ENCODE results near the gene BBS7. TPM values are rescaled to one million over a fixed set of nuclear protein-coding genes. Genes with fewer than 3 reads are reported as not detected.

The BBS7 gene
- total and polyA plus RNA-seq, 2 donors (not counting 1 experiment from before 2014, with no cell fraction given), result 22.5 to 22.7 TPM

GRCh38 chr4:121842862-121843261 lies 27.4 kb downstream of the BBS7 start:
- H2AFZ ChIP-seq (ENCODE audit: low read length), result no peak overlapping the region

GRCh38 chr4:121838136-121838535 lies 32.1 kb downstream of the BBS7 start:
- H3K27me3 ChIP-seq (ENCODE audit: control insufficient read depth, insufficient read depth, low read length), result no peaks in the 10 kb centered on the region
- no peak overlapping the region for H3K9ac ChIP-seq (ENCODE audit: insufficient read depth, low read length)
- H3K36me3 ChIP-seq (ENCODE audit: control insufficient read depth, insufficient read depth, low read length), result no peaks in the 10 kb centered on the region

More at GRCh38 chr4:121842862-121843261, 27.4 kb downstream of the BBS7 start:
- Histone ChIP-seq H3K27ac (ENCODE audit: insufficient read depth, low read length) (no peak overlapping the region), H3K4me2 (ENCODE audit: extremely low read depth, insufficient read depth, low read length) (no peak overlapping the region), H3K4me3 (replicated peaks in 1 of 4; ENCODE audit: control extremely low read depth in 1 of 4, insufficient read depth in 1 of 4, low read depth in 3 of 4, low read length in 4 of 4) (no peak overlapping the region), H3K9me3 (ENCODE audit: control insufficient read depth, insufficient read depth, low read depth, low read length) (no peaks in the 10 kb centered on the region), H4K20me1 (ENCODE audit: control insufficient read depth, extremely low read depth, insufficient read depth, low read length) (no peaks in the 10 kb centered on the region), H3K27me3 (ENCODE audit: control insufficient read depth, insufficient read depth, low read length) (no peaks in the 10 kb centered on the region), H3K9ac (ENCODE audit: insufficient read depth, low read length) (no peak overlapping the region), H3K4me1 (ENCODE audit: control insufficient read depth, extremely low read depth, insufficient read depth, low read length) (no peaks in the 10 kb centered on the region), H3K36me3 (ENCODE audit: control insufficient read depth, insufficient read depth, low read length) (peaks cover 4% of the 10 kb centered on the region), H3K79me2 (ENCODE audit: control insufficient read depth, insufficient read depth, low read length) (no peaks in the 10 kb centered on the region)
- no peak for TF ChIP-seq EZH2 (IDR thresholded peaks at IDR 0.05; ENCODE audit: low read length, missing control alignments)
- TF ChIP-seq, protein P1, sequence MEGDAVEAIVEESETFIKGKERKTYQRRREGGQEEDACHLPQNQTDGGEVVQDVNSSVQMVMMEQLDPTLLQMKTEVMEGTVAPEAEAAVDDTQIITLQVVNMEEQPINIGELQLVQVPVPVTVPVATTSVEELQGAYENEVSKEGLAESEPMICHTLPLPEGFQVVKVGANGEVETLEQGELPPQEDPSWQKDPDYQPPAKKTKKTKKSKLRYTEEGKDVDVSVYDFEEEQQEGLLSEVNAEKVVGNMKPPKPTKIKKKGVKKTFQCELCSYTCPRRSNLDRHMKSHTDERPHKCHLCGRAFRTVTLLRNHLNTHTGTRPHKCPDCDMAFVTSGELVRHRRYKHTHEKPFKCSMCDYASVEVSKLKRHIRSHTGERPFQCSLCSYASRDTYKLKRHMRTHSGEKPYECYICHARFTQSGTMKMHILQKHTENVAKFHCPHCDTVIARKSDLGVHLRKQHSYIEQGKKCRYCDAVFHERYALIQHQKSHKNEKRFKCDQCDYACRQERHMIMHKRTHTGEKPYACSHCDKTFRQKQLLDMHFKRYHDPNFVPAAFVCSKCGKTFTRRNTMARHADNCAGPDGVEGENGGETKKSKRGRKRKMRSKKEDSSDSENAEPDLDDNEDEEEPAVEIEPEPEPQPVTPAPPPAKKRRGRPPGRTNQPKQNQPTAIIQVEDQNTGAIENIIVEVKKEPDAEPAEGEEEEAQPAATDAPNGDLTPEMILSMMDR (conservative IDR thresholded peaks at IDR 0.05 in 1 of 2, IDR thresholded peaks at IDR 0.05 in 1 of 2; ENCODE audit: low read depth in 1 of 2, low read length in 2 of 2), result no peak
- no peak for DNase-seq (ENCODE audit: low read depth in 2 of 2)

GRCh38 chr4:121829511-121829910 lies 40.8 kb downstream of the BBS7 start:
- no peak overlapping the region for H2AFZ ChIP-seq (ENCODE audit: low read length)
- H3K4me1 ChIP-seq (ENCODE audit: control insufficient read depth, extremely low read depth, insufficient read depth, low read length), result no peaks in the 10 kb centered on the region
- TF ChIP-seq EZH2 (IDR thresholded peaks at IDR 0.05; ENCODE audit: low read length, missing control alignments), result no peak
- TF ChIP-seq, protein P1 (conservative IDR thresholded peaks at IDR 0.05 in 1 of 2, IDR thresholded peaks at IDR 0.05 in 1 of 2; ENCODE audit: low read depth in 1 of 2, low read length in 2 of 2), result no peak
- no peaks in the 10 kb centered on the region for H3K79me2 ChIP-seq (ENCODE audit: control insufficient read depth, insufficient read depth, low read length)
- H3K4me2 ChIP-seq (ENCODE audit: extremely low read depth, insufficient read depth, low read length), result no peak overlapping the region
- no peak overlapping the region for H3K4me3 ChIP-seq (replicated peaks in 1 of 4; ENCODE audit: control extremely low read depth in 1 of 4, insufficient read depth in 1 of 4, low read depth in 3 of 4, low read length in 4 of 4)
- no peak overlapping the region for H3K27ac ChIP-seq (ENCODE audit: insufficient read depth, low read length)
- no peak for DNase-seq (ENCODE audit: low read depth in 2 of 2)
- no peak overlapping the region for H3K9ac ChIP-seq (ENCODE audit: insufficient read depth, low read length)
- H4K20me1 ChIP-seq (ENCODE audit: control insufficient read depth, extremely low read depth, insufficient read depth, low read length), result no peaks in the 10 kb centered on the region
- no peaks in the 10 kb centered on the region for H3K27me3 ChIP-seq (ENCODE audit: control insufficient read depth, insufficient read depth, low read length)
- no peaks in the 10 kb centered on the region for H3K9me3 ChIP-seq (ENCODE audit: control insufficient read depth, insufficient read depth, low read depth, low read length)
- no peaks in the 10 kb centered on the region for H3K36me3 ChIP-seq (ENCODE audit: control insufficient read depth, insufficient read depth, low read length)

More at GRCh38 chr4:121838136-121838535, 32.1 kb downstream of the BBS7 start:
- no peak for DNase-seq (ENCODE audit: low read depth in 2 of 2)
- H3K79me2 ChIP-seq (ENCODE audit: control insufficient read depth, insufficient read depth, low read length), result no peaks in the 10 kb centered on the region
- H3K4me1 ChIP-seq (ENCODE audit: control insufficient read depth, extremely low read depth, insufficient read depth, low read length), result no peaks in the 10 kb centered on the region
- H3K9me3 ChIP-seq (ENCODE audit: control insufficient read depth, insufficient read depth, low read depth, low read length), result no peaks in the 10 kb centered on the region
- no peak overlapping the region for H3K27ac ChIP-seq (ENCODE audit: insufficient read depth, low read length)
- H3K4me3 ChIP-seq (replicated peaks in 1 of 4; ENCODE audit: control extremely low read depth in 1 of 4, insufficient read depth in 1 of 4, low read depth in 3 of 4, low read length in 4 of 4), result no peak overlapping the region
- no peaks in the 10 kb centered on the region for H4K20me1 ChIP-seq (ENCODE audit: control insufficient read depth, extremely low read depth, insufficient read depth, low read length)
- TF ChIP-seq, protein P1 (conservative IDR thresholded peaks at IDR 0.05 in 1 of 2, IDR thresholded peaks at IDR 0.05 in 1 of 2; ENCODE audit: low read depth in 1 of 2, low read length in 2 of 2), result no peak
- no peak for TF ChIP-seq EZH2 (IDR thresholded peaks at IDR 0.05; ENCODE audit: low read length, missing control alignments)
- no peak overlapping the region for H3K4me2 ChIP-seq (ENCODE audit: extremely low read depth, insufficient read depth, low read length)
- H2AFZ ChIP-seq (ENCODE audit: low read length), result no peak overlapping the region
